ENCODE data around the gene DNAH6. TPM values are rescaled to one million over a fixed set of nuclear protein-coding genes. Genes with fewer than 3 reads are reported as not detected.

The DNAH6 gene
- total and polyA plus RNA-seq, 9 of the 15 experiments (the other 6 are each of a cell fraction or from before 2014, with no cell fraction given): 0.01 to 0.04 (median 0.01) TPM; not detected in 5

- no peak for TF ChIP-seq ZBTB33 (CRISPR knock-in tag; IDR thresholded peaks at IDR 0.05)
- no peak for TF ChIP-seq SMAD3 (CRISPR knock-in tag; conservative IDR thresholded peaks at IDR 0.05)
- TF ChIP-seq NFE2 (IDR thresholded peaks at IDR 0.05; ENCODE audit: low read depth): no peak
- TF ChIP-seq CHD7 (IDR thresholded peaks at IDR 0.05; ENCODE audit: low read depth, low read length): no peak
- TF ChIP-seq ZNF431 (CRISPR knock-in tag; IDR thresholded peaks at IDR 0.05): no peak
- TF ChIP-seq ZNF143 (CRISPR knock-in tag; IDR thresholded peaks at IDR 0.05): no peak
- no peak for TF ChIP-seq ZNF197 (CRISPR knock-in tag; IDR thresholded peaks at IDR 0.05; ENCODE audit: low read depth)
- TF ChIP-seq ARHGAP35 (IDR thresholded peaks at IDR 0.05; ENCODE audit: partially characterized antibody): no peak
- TF ChIP-seq SNRNP70 (optimal IDR thresholded peaks at IDR 0.05; ENCODE audit: low read depth, low read length): no peak
- no peak for TF ChIP-seq XRCC4 (IDR thresholded peaks at IDR 0.05; ENCODE audit: extremely low read depth, insufficient read depth, insufficient read length)
- no peak for TF ChIP-seq ZBTB11 (CRISPR knock-in tag; IDR thresholded peaks at IDR 0.05)
- TF ChIP-seq ZNF668 (CRISPR knock-in tag; IDR thresholded peaks at IDR 0.05): no peak
Observed at GRCh38 chr2:84647267-84647666, 131.0 kb downstream of the DNAH6 start (continued).
